Kidney glomerular epithelial cell (primary cell): Measurements from ENCODE around the gene ITGB3.
A peak's percentile ranks its signal among the peaks of the same experiment; 100 is the strongest.

Source experiments
- DNase-seq: peaks from one replicate; lab custom pipeline; 2025; lab: John Stamatoyannopoulos, UW

The ITGB3 gene

DNA sequence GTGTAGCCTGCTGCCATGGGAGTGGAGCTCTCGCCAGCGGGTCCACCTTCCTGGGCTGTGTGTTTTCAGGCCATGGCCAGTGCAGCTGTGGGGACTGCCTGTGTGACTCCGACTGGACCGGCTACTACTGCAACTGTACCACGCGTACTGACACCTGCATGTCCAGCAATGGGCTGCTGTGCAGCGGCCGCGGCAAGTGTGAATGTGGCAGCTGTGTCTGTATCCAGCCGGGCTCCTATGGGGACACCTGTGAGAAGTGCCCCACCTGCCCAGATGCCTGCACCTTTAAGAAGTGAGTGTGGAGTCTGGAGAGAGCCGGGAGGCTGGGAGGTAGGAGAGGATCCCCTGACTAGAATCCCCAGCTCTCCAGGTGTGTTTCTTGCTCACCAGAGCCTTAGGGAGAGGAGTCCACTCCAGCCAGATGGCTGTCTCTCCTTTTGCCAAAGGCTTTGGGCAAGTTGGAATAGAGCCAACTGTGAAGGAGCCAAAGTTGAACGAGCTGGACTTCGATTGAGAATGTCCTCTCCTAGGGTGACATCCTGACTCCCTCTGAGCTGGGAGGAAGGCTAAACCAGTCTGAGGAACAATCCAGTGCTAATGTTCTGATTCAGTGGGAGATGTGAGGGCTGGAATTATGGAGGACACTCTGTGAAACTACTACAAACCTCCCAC, 45.7 kb downstream of the ITGB3 start:
- no peak for DNase-seq

- no peak for DNase-seq
Measured at GRCh38 chr17:47300718-47301117, 47.1 kb downstream of the ITGB3 start.

DNA sequence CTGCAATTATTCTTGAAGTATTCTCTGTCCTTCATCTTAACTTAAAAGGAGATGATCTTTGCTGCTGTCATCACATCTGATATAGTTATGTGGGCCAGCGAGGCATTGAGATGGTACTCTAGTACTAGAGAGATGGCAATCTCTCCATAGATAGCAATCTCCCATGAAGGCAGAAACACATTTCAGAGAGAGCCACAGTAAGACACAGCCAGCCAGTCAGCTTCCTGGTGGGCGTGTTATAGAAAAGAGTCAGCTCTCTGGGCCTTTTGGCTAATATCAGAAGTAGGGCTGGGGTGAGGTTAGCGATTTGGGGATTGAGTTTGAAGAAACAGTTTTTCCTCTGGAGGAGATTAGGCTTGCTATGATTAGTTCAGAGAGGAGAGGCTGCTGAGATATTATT, 47.5 kb downstream of the ITGB3 start:
- DNase-seq: no peak

DNA sequence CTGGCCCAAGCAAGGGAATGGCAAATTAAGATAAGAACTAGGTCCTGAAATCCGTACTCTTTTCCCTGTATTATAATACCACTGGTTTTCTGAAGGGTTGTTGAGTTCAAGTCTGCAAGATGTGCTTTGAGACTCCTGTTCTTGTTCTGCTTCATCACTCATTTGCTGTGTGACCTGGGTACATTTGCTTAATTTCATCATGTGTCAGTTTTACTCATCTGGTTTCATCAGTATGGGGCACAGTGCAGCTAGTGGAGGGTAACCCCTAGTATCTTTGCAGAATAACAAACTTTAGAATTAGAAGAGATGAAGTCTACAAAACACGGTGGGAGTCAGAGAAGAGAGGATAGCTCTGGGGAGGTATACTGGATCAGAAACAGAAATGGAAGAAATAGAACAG, 48.2 kb downstream of the ITGB3 start:
- DNase-seq: no peak

GRCh38 chr17:47304186-47304585, 50.6 kb downstream of the ITGB3 start:
- DNase-seq: no peak

GRCh38 chr17:47305302-47305923, 51.8 kb downstream of the ITGB3 start:
- DNase-seq: peak; percentile 96

GRCh38 chr17:47310186-47310733, 56.6 kb downstream of the ITGB3 start:
- DNase-seq: no peak

- no peak for DNase-seq
Measured at GRCh38 chr17:47311420-47311819, 57.8 kb downstream of the ITGB3 start.

DNA sequence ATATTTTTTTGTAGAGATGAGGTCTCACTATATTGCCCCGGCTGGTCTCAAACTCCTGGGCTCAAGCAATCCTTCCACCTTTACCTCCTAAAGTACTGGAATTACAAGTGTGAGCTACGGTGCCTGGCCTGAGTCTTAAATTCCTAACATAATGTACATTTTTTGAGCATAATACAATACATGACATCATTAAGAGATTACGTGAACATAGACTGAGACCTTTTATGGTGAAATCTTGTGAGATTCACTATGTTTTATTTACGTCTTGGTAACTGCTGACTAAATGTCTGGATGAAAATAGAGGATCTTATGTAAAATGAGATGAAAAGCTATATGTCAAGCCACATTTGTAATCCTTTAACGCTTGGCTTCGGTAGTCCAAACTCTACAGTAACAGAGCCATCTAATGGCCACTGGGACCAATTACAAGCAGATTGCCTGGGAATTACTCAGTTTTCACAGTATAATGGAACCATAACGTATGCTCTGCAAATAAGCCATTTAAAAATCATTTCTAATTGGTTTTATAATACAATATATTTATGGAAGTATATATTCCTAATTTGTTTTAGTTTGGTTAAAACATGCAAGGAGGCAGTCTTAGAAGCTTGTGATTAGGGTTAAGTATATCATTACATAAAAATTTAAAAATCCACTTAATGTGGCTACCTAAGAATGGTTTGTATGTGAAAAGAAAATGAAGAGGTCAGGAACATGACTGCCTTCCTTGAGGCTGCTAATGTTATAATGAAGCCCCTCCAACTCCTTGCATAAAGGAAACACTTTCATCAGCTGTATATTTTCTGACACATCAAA, 62.0 kb downstream of the ITGB3 start:
- peak; percentile 61 for DNase-seq

DNA sequence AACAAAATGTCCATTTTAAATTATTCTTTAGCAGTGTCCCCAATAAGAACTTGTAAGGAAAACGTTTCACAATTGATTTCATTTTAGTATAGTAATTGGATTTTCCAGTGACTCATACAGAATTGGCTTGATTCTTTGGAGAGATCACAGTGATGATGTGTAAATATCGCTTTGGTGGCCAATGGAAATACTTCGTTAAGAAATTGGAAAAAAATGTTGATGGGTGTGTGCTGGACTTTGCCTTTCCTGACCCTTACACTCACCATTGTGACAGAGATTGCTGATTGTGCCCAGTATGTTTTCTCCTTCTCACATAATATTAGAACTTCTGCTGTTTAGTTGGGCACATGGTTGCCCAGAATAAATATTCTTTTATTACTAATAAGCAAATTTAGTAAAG, 62.7 kb downstream of the ITGB3 start:
- DNase-seq: no peak

DNA sequence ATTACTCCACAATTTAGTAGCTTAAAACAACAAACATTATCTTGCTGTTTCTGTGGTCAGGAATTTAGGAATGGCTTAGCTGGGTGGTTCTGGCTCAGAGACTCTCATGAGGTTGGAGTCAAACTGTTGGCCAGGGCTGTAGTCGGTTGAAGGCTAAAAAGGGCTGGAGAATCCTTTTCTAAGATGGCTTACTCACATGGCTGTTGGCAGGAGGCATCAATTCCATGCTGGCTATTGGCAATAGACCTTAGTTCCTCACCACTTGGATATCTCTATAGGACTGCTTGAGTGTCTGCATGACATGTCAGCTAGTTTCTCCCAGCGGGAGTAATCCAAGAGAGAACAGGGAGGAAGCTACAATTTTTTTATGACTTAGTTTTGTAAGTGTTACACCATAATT, 63.5 kb downstream of the ITGB3 start:
- no peak for DNase-seq

DNA sequence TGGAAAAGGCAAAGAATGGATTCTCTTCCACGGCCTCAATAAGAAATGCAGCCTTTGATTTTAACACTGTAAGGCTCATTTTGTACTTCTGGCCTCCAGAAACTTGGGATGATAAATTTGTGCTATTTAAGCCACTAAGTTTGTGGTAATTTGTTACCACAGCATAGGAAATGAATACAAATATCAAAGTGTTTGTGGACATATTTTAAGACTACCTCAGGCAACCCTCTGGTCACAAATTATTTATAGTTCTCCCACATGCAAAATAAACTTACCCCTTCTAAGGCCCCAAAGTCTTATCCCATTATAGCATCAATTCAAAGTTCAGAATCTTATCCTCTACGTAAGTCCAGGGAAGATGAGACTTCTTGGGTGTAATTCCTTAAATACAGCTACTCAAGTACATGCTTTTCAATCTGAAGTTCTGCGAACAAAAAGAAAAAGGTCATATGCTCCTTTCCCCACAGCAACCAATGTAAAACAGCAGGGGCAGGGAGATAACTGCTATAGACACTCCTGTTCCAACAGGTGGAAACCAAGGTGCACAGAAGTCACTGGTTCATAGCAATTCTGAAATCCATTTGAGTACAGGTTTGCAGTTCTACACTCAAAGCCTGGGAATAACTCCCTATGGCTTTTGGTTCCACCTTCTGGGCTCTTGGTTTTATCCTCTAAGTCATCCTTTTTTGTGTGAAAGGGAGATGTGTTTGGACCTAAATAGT, 64.7 kb downstream of the ITGB3 start:
- no peak for DNase-seq

- no peak for DNase-seq
Measured at GRCh38 chr17:47320879-47321502, 67.4 kb downstream of the ITGB3 start.

- DNase-seq: peak; percentile 72
Measured at GRCh38 chr17:47323382-47324223, 70.0 kb downstream of the ITGB3 start, which contains the start of gene EFCAB13. TSS of gene EFCAB13 (plus strand) at chr17:47323955. CDS start at chr17:47328354, 4,399 bp downstream.

- DNase-seq: peak; percentile 52
Measured at GRCh38 chr17:47324224-47325020, 70.8 kb downstream of the ITGB3 start.

DNA sequence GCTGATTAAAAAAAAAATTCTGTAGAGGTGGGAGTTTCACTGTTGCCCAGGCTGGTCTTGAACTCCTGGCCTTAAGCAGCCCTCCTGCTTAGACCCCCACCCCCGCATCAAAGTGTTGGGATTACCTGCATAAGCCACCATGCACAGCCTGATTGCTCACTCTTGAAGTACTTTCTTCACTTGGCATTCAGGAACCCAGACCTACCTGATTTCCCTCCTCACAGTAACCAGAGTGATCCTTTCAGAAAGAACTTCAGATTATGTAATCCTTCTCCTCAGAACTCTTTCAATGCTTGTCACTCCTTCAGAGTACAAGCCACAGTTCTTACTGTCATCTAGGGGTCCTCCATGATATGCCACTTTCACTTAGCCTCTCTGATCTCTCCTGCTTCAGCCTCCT, 71.5 kb downstream of the ITGB3 start:
- no peak for DNase-seq

GRCh38 chr17:47330548-47330947, 76.9 kb downstream of the ITGB3 start:
- no peak for DNase-seq

DNA sequence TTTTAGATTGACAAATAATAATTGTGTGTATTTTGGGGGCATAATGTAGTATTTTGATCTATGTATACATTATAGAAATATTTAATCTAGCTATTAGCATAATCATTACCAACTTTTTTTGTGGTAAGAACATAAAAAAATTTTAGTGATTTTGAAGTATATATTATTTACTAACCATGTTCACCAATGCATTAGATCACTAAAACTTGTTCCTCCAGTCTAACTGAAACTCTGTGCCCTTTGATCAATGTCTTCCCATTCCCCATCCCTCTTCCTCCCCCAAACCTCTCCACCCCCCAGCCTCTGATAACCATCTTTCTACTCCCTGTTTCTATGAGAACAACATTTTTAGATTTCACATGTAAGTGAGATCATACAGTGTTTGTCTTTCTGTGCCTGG, 78.7 kb downstream of the ITGB3 start:
- DNase-seq: no peak

- DNase-seq: no peak
Measured at GRCh38 chr17:47335101-47335936, 81.7 kb downstream of the ITGB3 start.
